ENCODE results near the gene PDE1C.

- TF ChIP-seq CTCF (IDR thresholded peaks at IDR 0.05), result no peak
- no peak for TF ChIP-seq POLR2A (IDR thresholded peaks at IDR 0.05)
These were observed 185.0 kb downstream of the PDE1C start for GRCh38 chr7:31885171-31885570.

Data from stomach (tissue), 4 donors.